Thyroid gland (tissue), 4 donors: ENCODE results near the gene CAMTA1.

Experiments used
- POLR2A ChIP-seq, 2 donors: fragments of 450-650 bp; IDR thresholded peaks; one replicate each; pipeline ENCODE4 v1.6.1; 2017; ENCODE audit warnings: antibody characterized with exemption in 2 of 2, mild to moderate bottlenecking in 2 of 2, moderate library complexity in 1 of 2
- TF ChIP-seq, protein P1 (sequence below), 6 experiments: fragments of 200-600 bp in 3 of 6; fragments of 450-650 bp in 3 of 6; sonication (generic) in 3 of 6; IDR thresholded peaks; one replicate each; pipeline ENCODE4 v1.5.1; 2016 to 2019; ENCODE audit warnings: antibody characterized with exemption in 6 of 6, mild to moderate bottlenecking in 2 of 6, inconsistent platforms in 1 of 6, moderate library complexity in 1 of 6

- no peak for TF ChIP-seq POLR2A (IDR thresholded peaks at IDR 0.05)
- TF ChIP-seq, protein P1, sequence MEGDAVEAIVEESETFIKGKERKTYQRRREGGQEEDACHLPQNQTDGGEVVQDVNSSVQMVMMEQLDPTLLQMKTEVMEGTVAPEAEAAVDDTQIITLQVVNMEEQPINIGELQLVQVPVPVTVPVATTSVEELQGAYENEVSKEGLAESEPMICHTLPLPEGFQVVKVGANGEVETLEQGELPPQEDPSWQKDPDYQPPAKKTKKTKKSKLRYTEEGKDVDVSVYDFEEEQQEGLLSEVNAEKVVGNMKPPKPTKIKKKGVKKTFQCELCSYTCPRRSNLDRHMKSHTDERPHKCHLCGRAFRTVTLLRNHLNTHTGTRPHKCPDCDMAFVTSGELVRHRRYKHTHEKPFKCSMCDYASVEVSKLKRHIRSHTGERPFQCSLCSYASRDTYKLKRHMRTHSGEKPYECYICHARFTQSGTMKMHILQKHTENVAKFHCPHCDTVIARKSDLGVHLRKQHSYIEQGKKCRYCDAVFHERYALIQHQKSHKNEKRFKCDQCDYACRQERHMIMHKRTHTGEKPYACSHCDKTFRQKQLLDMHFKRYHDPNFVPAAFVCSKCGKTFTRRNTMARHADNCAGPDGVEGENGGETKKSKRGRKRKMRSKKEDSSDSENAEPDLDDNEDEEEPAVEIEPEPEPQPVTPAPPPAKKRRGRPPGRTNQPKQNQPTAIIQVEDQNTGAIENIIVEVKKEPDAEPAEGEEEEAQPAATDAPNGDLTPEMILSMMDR (IDR thresholded peaks at IDR 0.05): no peak
Observed at GRCh38 chr1:6987940-6988339, 202.7 kb downstream of the CAMTA1 start.
